Upper lobe of right lung (tissue), 1 donor: ENCODE results near the gene NMT2. TPM values are rescaled to one million over a fixed set of nuclear protein-coding genes. Genes with fewer than 3 reads are reported as not detected.

Experiments used
- ATAC-seq: fragments of 200-7000 bp; cut with Tn5 transposase; one replicate; pipeline ENCODE4 v1.9.1; 2020; ENCODE audit warnings: mild to moderate bottlenecking, moderate library complexity
- DNase-seq: peaks from one replicate; pipeline ENCODE4 v3.0.0-alpha.2; 2020
- H3K27ac ChIP-seq: fragments of 200-600 bp; one replicate; pipeline ENCODE4 v1.8.0; 2022
- H3K27me3 ChIP-seq: fragments of 200-600 bp; one replicate; pipeline ENCODE4 v1.8.0; 2022; ENCODE audit warnings: mild to moderate bottlenecking
- H3K36me3 ChIP-seq: fragments of 200-600 bp; one replicate; pipeline ENCODE4 v1.8.0; 2022
- H3K4me1 ChIP-seq: fragments of 200-600 bp; one replicate; pipeline ENCODE4 v1.8.0; 2022
- H3K4me3 ChIP-seq: fragments of 200-600 bp; one replicate; pipeline ENCODE4 v1.8.0; 2022; ENCODE audit warnings: mild to moderate bottlenecking
- H3K9me3 ChIP-seq: fragments of 200-600 bp; one replicate; pipeline ENCODE4 v1.8.0; 2022
- CTCF ChIP-seq: fragments of 200-600 bp; IDR thresholded peaks from one replicate; pipeline ENCODE4 v1.8.0; 2022; ENCODE audit warnings: antibody characterized with exemption
- intact Hi-C: fragments of 100-400 bp; cut with DNase I; formaldehyde crosslinking; loops from one replicate; pipeline ENCODE4 v1.11.0; 2022
- total RNA-seq: library from RNA; stranded (reverse); fragmentation: NEBNext Ultra II Directional; extraction: Animal tissue kit (Norgen Biotek cat#: 25700); gene quantifications from one replicate; pipeline ENCODE4 v1.2.1, GENCODE V29; 2021
- donor health status: DM: no; HTN: yes; CAD: no; lungs with severe emphysema.

The NMT2 gene
- total RNA-seq, 1 donor from 2014 or later, result 12.4 TPM

GRCh38 chr10:15084502-15084922 is 84.0 kb downstream of the NMT2 start:
- peak; percentile 76 for ATAC-seq
- H3K4me1 ChIP-seq, result peaks cover 7% of the 10 kb centered on the region
- no peaks in the 10 kb centered on the region for H3K27me3 ChIP-seq
- TF ChIP-seq CTCF, result peak; percentile 6
- no peak for DNase-seq
- no peaks in the 10 kb centered on the region for H3K36me3 ChIP-seq
- intact Hi-C loops, result no loop called here
- H3K4me3 ChIP-seq, result peak overlapping the region; percentile 55
- H3K9me3 ChIP-seq, result no peaks in the 10 kb centered on the region
- H3K27ac ChIP-seq, result peak overlapping the region; percentile 72

GRCh38 chr10:15083674-15084501 is 84.6 kb downstream of the NMT2 start:
- DNase-seq (no peak), ATAC-seq (no peak)
- TF ChIP-seq CTCF, result no peak
- H3K4me1 ChIP-seq, result peaks cover 5% of the 10 kb centered on the region
- H3K4me3 ChIP-seq, result peak overlapping the region; percentile 55
- intact Hi-C loops, result no loop called here
- H3K36me3 ChIP-seq, result no peaks in the 10 kb centered on the region
- H3K9me3 ChIP-seq, result no peaks in the 10 kb centered on the region
- H3K27me3 ChIP-seq, result no peaks in the 10 kb centered on the region
- H3K27ac ChIP-seq, result peak overlapping the region; percentile 72

- intact Hi-C loops, result no loop called here
- TF ChIP-seq CTCF, result no peak
- Histone ChIP-seq H3K9me3 (no peaks in the 10 kb centered on the region), H3K36me3 (no peaks in the 10 kb centered on the region), H3K27me3 (no peaks in the 10 kb centered on the region), H3K4me3 (no peak overlapping the region), H3K4me1 (no peaks in the 10 kb centered on the region), H3K27ac (no peak overlapping the region)
- DNase-seq, result no peak
- ATAC-seq, result no peak
Observed at GRCh38 chr10:15075421-15075820, 93.1 kb downstream of the NMT2 start.

- Histone ChIP-seq H3K9me3 (no peaks in the 10 kb centered on the region), H3K27ac (no peak overlapping the region), H3K4me3 (no peak overlapping the region), H3K27me3 (no peaks in the 10 kb centered on the region), H3K36me3 (no peaks in the 10 kb centered on the region), H3K4me1 (no peaks in the 10 kb centered on the region)
- ATAC-seq (no peak), DNase-seq (no peak)
- TF ChIP-seq CTCF, result no peak
- intact Hi-C loops, result no loop called here
Observed at GRCh38 chr10:15072358-15072757, 96.1 kb downstream of the NMT2 start.

- TF ChIP-seq CTCF, result no peak
- H3K27ac ChIP-seq, result no peak overlapping the region
- H3K9me3 ChIP-seq, result no peaks in the 10 kb centered on the region
- intact Hi-C loops, result no loop called here
- DNase-seq (no peak), ATAC-seq (no peak)
- H3K4me3 ChIP-seq, result no peak overlapping the region
- H3K27me3 ChIP-seq, result no peaks in the 10 kb centered on the region
- no peaks in the 10 kb centered on the region for H3K36me3 ChIP-seq
- H3K4me1 ChIP-seq, result no peaks in the 10 kb centered on the region
Observed at GRCh38 chr10:15069230-15069629, 99.3 kb downstream of the NMT2 start.
